Tibial nerve (tissue), 4 donors: ENCODE data around the gene PRKAG1. TPM values are rescaled to one million over a fixed set of nuclear protein-coding genes. Genes with fewer than 3 reads are reported as not detected.

Experiments used
- DNase-seq, 2 donors: peaks; one replicate each; pipeline ENCODE4 v3.0.0-alpha.2; 2019; ENCODE audit warnings: low spot score in 2 of 2
- H3K27ac ChIP-seq, 4 donors: fragments of 200-600 bp; sonication (generic) in 3 of 4; one replicate each; pipeline ENCODE4 v1.5.1; 2017 to 2019; ENCODE audit warnings: mild to moderate bottlenecking in 1 of 4
- H3K27me3 ChIP-seq, 2 donors: fragments of 200-600 bp; sonication (generic) in 1 of 2; one replicate each; pipeline versions ENCODE4 v1.5.1 to v1.6.0; 2017 to 2019
- H3K36me3 ChIP-seq, 3 donors: fragments of 200-600 bp; sonication (generic); one replicate each; pipeline ENCODE4 v1.5.1; 2018 to 2019
- H3K4me1 ChIP-seq, 4 donors: fragments of 200-600 bp; sonication (generic) in 3 of 4; one replicate each; pipeline ENCODE4 v1.5.1; 2017 to 2019
- H3K4me3 ChIP-seq, 4 donors: fragments of 200-600 bp; sonication (generic) in 3 of 4; one replicate each; pipeline ENCODE4 v1.5.1; 2017 to 2019; ENCODE audit warnings: mild to moderate bottlenecking in 1 of 4, moderate library complexity in 1 of 4
- H3K9me3 ChIP-seq, 4 donors: fragments of 200-600 bp; sonication (generic) in 3 of 4; one replicate each; pipeline ENCODE4 v1.5.1; 2017 to 2019
- CTCF ChIP-seq, 5 experiments: fragments of 200-600 bp in 3 of 5; fragments of 450-650 bp in 2 of 5; sonication (generic) in 3 of 5; IDR thresholded peaks; one replicate each; pipeline ENCODE4 v1.5.1; 2016 to 2019; ENCODE audit warnings: antibody characterized with exemption in 5 of 5, mild to moderate bottlenecking in 3 of 5, moderate library complexity in 2 of 5
- EP300 ChIP-seq, 2 donors: sonication (generic); formaldehyde crosslinking; IDR thresholded peaks; one replicate each; pipeline ENCODE4 v1.6.1; 2017; ENCODE audit warnings: antibody characterized with exemption in 2 of 2, mild to moderate bottlenecking in 1 of 2
- POLR2A ChIP-seq, 2 donors: fragments of 450-650 bp; IDR thresholded peaks; one replicate each; pipeline ENCODE4 v1.6.1; 2017; ENCODE audit warnings: antibody characterized with exemption in 2 of 2, mild to moderate bottlenecking in 2 of 2, moderate library complexity in 2 of 2
- WGBS, 2 donors: methylation state at CpG; one replicate each; pipeline ENCODE4 v1.1.5; 2018; 5-methylcytosine and 5-hydroxymethylcytosine counted together
- total RNA-seq, 4 donors: library from RNA; depleted of rRNA; stranded (reverse); fragments of >200 nt; gene quantifications; one replicate each; pipeline ENCODE4 v1.1.0, GENCODE V29; 2016

Gene PRKAG1
- total RNA-seq, 4 donors from 2014 or later: 40.6 to 60.7 (median 46.1) TPM

DNA sequence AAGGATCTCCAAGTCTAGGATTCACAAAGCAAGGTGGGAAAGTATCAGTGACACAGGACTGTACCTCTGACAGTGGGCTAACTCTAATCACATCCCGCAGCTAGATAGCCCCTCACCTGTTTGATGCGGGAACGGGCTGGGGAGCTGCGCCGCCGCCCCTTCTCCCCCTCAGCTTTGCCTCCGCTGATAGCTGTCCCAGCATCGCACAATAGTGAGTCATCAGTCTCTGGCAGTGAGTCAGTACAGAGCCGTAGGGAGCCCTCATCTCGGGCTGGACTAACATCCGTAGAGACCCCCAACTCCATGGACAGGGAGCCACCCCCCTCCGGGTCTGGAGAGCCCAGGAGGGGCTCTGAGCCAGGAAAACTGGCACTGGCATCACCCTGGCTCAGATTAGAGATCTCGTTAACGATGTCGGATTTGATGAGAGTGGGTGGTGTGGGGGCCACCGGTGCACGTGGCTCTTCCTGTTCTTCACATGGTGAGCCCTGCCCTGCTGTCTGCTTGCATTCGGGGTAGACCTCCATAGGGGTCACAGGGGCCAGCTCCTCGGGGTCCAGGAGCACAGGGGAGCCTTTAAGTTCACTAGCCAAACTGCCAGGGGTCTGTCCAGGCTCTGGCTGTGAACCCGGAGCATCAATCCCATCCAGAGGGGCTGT lies 31.1 kb upstream of the PRKAG1 start:
- DNase-seq: no peak
- Histone ChIP-seq H3K36me3 (peaks cover 11 to 100% (median 84%) of the 10 kb centered on the region in 3 donors), H3K27me3 (no peaks in the 10 kb centered on the region), H3K9me3 (no peaks in the 10 kb centered on the region), H3K27ac (no peak overlapping the region), H3K4me3 (no peak overlapping the region), H3K4me1 (no peaks in the 10 kb centered on the region)
- TF ChIP-seq POLR2A (IDR thresholded peaks at IDR 0.05) (no peak), CTCF (IDR thresholded peaks at IDR 0.05) (no peak), EP300 (IDR thresholded peaks at IDR 0.05) (no peak)
- WGBS, 2 donors: 84 to 87% methylated on average over 20 of the region's 20 CpGs

DNA sequence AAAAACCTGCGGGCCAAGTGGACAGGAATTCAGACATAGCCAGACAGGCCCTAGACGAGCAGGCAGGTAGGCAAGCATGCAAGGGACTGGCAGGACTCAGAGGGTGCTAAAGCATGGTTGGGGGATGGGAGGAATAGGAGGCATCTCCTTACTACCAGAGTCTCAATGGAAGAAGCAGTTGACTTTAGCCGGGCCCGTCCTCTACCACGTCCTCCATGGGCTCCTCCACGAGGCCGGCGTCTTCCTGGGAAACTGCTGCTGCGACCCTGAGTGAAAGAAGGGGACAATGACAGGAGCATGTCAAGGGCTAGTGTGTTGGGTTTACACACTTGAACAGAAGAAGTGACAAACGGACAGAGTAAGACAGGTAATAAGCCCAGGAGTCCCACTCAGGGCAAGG lies 30.4 kb upstream of the PRKAG1 start:
- H3K9me3 ChIP-seq: no peaks in the 10 kb centered on the region
- H3K36me3 ChIP-seq: peaks cover 11 to 100% (median 85%) of the 10 kb centered on the region in 3 donors
- H3K4me1 ChIP-seq: no peaks in the 10 kb centered on the region
- H3K27me3 ChIP-seq: no peaks in the 10 kb centered on the region
- no peak for DNase-seq
- H3K27ac ChIP-seq: no peak overlapping the region
- H3K4me3 ChIP-seq: no peak overlapping the region
- TF ChIP-seq EP300 (IDR thresholded peaks at IDR 0.05) (no peak), CTCF (IDR thresholded peaks at IDR 0.05) (no peak), POLR2A (IDR thresholded peaks at IDR 0.05) (no peak)
- 88 to 91% methylated on average over 10 of the region's 10 CpGs for WGBS, 2 donors

GRCh38 chr12:49046129-49046895 lies 27.7 kb upstream of the PRKAG1 start:
- no peaks in the 10 kb centered on the region for H3K9me3 ChIP-seq
- TF ChIP-seq EP300 (IDR thresholded peaks at IDR 0.05) (no peak), POLR2A (IDR thresholded peaks at IDR 0.05) (no peak), CTCF (IDR thresholded peaks at IDR 0.05) (no peak)
- H3K4me1 ChIP-seq: no peaks in the 10 kb centered on the region
- H3K36me3 ChIP-seq: peaks cover 11 to 100% (median 86%) of the 10 kb centered on the region in 3 donors
- no peak for DNase-seq
- 93% methylated on average over 10 to 12 of the region's 12 CpGs for WGBS, 2 donors
- H3K4me3 ChIP-seq: no peak overlapping the region
- no peak overlapping the region for H3K27ac ChIP-seq
- H3K27me3 ChIP-seq: no peaks in the 10 kb centered on the region

DNA sequence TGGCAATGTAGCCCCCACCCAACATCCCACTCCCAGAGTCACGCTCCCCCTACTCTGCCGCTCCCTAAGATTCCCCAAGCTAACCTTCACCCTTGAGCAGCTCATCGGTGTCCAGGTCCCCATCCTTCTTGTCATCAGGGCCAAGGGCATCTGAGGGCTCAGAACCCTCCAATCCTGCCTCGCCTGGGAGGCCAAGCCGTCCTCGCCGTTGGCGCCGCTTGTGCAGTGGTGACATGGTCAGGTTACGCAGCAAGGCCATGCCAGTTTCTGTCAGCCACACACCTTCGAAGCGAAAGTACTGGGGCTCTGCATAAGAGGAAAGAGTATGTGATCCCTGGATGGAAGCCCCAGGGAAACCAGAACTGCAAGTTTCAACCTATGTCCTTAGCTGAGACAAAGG lies 26.1 kb upstream of the PRKAG1 start:
- Histone ChIP-seq H3K4me3 (no peak overlapping the region), H3K27me3 (no peaks in the 10 kb centered on the region), H3K36me3 (peaks cover 8 to 100% (median 86%) of the 10 kb centered on the region in 3 donors), H3K9me3 (no peaks in the 10 kb centered on the region), H3K27ac (no peak overlapping the region), H3K4me1 (no peaks in the 10 kb centered on the region)
- TF ChIP-seq CTCF (IDR thresholded peaks at IDR 0.05) (no peak), POLR2A (IDR thresholded peaks at IDR 0.05) (no peak), EP300 (IDR thresholded peaks at IDR 0.05) (no peak)
- 96% methylated on average over 12 of the region's 12 CpGs for WGBS, 2 donors
- no peak for DNase-seq

DNA sequence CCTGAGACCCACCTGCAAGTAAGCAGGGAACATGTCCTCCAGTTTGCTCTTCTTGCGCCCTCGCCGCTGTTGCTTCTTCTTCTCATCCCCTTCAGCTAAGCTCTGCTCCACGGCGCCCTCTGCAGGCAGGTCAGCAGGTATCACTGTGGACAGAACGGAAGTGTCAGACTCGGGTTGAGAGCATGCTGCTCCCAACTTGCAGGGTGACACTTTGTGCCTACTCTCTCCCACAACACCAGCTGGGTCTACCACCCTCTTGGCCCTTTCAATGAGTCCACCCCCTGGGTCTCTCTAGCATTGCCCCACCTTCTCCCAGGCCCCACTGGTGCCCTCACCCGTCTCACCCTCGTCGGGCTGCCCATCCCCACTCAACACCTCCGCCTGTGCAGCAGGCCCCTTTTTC lies 25.3 kb upstream of the PRKAG1 start:
- H3K4me1 ChIP-seq: no peaks in the 10 kb centered on the region
- WGBS, 2 donors: 57 to 61% methylated on average over 11 of the region's 11 CpGs
- H3K27ac ChIP-seq: no peak overlapping the region
- no peak overlapping the region for H3K4me3 ChIP-seq
- no peak for DNase-seq
- no peaks in the 10 kb centered on the region for H3K9me3 ChIP-seq
- H3K27me3 ChIP-seq: no peaks in the 10 kb centered on the region
- H3K36me3 ChIP-seq: peaks cover 5 to 100% (median 89%) of the 10 kb centered on the region in 3 donors
- TF ChIP-seq CTCF (IDR thresholded peaks at IDR 0.05) (peak; percentile 38 to 56 (median 53)), EP300 (IDR thresholded peaks at IDR 0.05) (no peak), POLR2A (IDR thresholded peaks at IDR 0.05) (no peak)
